HL-60 (cell line): Measurements from ENCODE around the gene PCDHA12.

ENCODE experiments used
- CTCF ChIP-seq: IDR thresholded peaks from one replicate; pipeline ENCODE4 v1.5.1; 2011; ENCODE audit warnings: low read length, control low read depth, inconsistent platforms; ENCODE audit not compliant: insufficient read depth
- GABPA ChIP-seq: IDR thresholded peaks from 2 replicates; pipeline ENCODE4 v1.6.1; 2012; ENCODE audit warnings: low read depth
- POLR2AphosphoS5 ChIP-seq: IDR thresholded peaks from 2 replicates; pipeline ENCODE4 v1.6.1; 2012; ENCODE audit warnings: low read depth
- REST ChIP-seq: IDR thresholded peaks from 2 replicates; pipeline ENCODE4 v1.6.1; 2012; ENCODE audit warnings: low read depth; ENCODE audit not compliant: insufficient replicate concordance

- no peak for TF ChIP-seq CTCF
- TF ChIP-seq POLR2AphosphoS5: no peak
- TF ChIP-seq REST: no peak
- no peak for TF ChIP-seq GABPA
Measured at GRCh38 chr5:140882591-140882899, 7.4 kb downstream of the PCDHA12 start.
